ENCODE data around the gene GATA2.

The GATA2 gene

DNA sequence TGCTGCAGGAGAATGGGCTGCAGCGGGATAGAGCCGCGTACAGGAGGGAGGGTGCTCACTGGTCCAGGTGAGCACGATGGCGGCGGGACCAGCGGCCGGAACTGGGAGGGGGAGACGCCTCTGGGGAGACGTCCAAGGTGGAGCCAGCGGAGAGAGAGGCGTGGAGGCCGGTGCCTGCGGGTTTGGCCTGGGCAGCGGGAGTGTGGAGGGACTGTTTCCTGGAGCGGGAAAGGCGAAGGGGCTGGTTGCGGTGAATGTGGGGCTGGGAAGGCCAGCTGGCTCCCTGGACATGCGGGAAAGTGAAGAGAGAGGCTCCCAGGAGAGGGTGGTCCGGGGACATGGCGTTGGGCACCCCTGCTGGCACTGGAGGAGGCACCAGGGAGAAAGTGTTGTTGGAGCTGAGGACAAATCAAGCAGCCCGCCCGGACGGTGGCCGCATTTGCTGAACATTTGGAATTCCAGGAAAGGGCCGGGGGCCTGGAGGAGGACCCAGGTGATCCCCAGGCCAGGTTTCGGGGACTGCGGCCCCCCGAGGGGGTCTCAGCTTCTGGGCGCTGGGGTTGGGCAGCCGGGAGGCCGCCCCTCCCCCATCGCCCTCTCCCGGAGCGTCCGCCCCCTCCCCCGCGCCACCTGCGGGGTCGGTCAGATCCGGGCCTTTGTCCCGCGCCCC, 60.6 kb downstream of the GATA2 start:
- no peak for DNase-seq

DNA sequence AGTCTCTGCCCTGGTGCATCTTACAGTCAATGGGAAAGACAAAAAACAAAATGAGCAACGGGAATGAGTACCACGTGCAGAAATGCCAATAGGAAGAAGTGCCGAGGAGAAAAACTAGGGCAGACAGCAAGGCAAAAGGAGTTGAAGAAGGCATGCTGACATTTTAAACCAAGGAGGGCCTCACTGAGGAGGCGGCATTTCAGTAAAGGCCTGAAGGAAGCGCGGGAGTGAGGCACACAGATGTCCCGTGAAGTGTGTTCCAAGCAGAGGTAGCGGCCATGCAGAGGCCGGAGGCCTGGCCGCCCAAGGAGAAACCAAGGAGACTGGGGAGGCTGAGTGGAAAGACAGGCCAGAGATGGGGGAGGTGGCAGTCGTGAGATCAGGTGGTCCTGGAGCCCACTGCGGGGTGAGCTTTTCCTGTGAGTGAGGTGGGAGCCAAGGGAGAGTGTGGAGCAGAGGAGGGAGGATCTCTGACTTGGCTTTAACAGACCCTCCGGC, 61.1 kb downstream of the GATA2 start:
- no peak for DNase-seq

DNA sequence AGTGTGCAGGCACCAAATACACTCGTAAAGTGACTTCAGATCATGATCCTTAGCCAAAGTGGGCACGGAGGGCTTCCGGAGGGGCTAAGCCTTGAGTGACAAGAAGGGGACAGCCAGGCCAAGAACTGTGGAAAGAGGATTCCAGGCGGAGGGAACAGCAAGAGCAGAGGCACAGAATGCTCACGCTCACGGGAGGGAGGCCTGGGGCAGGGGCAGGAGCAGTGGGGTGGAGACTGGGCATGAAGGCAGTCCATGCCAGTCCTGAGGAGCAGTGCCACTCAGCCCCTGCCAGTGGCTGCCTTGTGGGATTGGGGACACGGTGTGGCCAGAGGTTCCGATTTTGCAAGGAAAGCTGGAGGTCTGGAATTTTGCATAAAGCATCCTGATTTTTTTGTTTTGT, 62.3 kb downstream of the GATA2 start:
- no peak for DNase-seq

DNA sequence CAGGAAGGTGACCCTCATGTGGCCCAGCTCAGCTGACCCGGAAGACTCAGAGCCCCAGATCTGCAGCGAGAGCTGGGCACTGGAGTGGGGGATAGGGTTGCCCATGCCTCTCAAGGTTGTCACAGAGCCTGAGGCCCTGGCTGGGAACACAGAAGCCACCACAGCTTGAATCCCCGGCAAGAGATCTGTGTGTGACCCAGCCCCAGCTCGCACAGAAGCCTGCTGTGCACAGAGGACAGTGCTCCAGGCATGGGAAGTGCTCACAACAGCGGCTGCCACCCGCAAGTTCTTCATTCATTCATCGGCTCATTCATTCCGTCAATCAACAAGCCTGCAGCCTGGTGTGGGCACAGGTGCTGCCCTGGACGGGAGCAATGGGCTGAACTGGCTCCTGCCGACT, 62.7 kb downstream of the GATA2 start:
- DNase-seq, result no peak

DNA sequence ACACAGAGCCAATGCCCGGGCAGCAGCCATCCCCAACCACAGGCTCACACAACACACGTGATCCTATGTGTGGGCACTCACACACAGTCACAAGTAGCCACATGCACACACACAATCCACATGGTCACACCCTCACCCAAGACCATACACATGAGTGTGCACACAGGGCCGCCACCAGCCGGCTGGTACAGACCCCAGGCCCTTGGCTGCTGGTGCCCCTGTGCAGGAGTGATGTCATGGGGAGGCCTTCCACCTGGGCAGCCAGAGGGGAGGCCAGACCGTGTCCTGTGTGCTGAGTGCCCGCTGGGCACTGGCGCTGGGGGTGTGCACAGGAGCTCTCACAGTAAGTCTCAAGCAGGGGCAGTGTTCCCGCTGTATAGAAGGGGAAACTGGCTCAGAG, 63.2 kb downstream of the GATA2 start:
- no peak for DNase-seq

Data from activated gamma-delta T cell (primary cell).